NCI-H1694 treated with DMSO at 0.1 percent for 48 hours (cell line): ENCODE data around the gene ERC2.
"Not testable (repeated sequence)": the region's sequence is repeated elsewhere in the genome, so short reads cannot be mapped to it uniquely, and the experiment has no call there.

Experiments
- DNase-seq: peaks from one replicate; lab custom pipeline; 2025; lab: John Stamatoyannopoulos, UW

Gene ERC2

DNA sequence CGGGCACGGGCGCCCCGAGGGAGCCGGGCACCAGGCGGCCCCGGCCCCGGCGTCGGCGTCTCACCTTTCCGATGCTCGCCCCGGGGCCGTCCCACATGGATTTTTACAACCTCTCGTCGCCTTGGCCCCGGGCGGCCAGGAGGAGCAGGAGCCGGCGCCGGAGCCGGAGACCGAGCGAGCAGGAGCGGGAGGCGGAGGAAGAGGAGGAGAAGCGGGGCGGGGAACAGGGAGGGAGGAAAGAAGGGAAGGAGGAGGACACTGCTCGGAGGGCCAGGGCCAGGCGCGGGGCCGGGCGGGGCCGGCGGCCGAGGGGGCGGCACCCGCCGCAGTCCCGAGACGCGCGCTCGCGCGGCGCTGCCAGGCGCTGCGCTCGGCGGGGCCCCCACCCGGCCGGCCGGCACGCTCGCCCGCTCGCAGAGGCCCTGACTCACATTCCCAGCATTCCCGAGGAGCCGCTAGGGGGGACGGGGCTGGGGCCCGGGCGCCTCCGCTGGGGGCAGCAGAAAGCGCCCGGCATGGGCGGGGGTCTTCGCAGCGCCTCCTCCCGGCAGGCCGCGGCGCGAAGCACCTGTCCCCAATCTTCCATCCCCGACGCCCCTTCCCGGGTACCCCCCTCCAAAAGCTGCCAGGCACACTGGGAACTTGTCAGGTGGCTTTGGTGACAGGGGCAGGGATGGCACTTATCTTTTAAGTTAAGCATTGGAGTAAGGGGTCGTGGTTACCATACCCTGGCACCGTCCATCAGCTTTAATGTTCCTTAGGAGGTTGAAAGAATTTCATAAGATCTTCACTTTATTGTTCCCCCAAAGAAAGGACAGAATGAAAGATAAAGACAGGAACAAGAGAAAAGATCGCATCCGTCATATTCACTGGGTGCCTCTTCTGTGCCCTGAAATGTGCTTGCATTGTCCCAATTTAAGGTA lies at the start of gene ERC2:
ERC2 (minus strand) TSS at position 284 of the 923 bp plus-strand sequence.
- DNase-seq = peak; percentile 18

DNA sequence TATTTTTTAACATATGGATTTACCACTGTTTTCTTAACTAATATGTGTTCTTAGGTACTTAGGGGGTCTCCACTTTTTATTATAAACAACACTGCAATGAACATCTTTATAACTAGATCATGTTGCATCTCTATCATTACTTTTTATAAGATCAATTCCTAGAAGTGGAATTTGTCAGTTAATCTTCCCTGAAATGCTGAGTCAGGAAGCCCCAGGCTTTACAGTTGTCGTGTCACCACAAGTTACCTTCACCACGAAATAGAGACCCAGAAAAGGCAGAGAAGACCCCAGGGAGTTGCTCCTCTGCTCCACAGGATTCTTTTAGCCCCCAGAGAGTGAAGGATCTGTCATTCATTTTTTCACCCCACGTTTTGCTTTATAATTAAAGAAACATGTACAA lies 34.5 kb upstream of the ERC2 start:
- no peak for DNase-seq

DNA sequence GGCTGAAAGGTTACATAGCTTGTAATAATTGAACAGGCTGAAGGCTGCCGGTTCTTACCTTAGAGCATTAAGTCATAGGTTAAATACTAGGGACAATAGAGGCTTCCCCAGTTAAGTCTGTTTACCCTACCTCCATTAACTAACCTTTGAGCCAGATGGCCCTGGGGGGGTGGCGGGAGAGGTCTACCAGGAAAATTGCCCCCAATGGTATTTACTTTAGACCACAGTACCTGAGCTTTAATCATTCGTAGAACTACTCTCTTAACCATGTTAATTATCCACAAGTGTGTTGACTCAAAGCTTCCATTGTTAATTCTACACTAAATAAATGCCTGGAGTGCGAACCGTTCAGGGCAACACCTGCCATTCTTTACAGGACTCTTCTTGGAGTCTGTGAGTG lies 28.1 kb upstream of the ERC2 start:
- DNase-seq = not testable (repeated sequence)

DNA sequence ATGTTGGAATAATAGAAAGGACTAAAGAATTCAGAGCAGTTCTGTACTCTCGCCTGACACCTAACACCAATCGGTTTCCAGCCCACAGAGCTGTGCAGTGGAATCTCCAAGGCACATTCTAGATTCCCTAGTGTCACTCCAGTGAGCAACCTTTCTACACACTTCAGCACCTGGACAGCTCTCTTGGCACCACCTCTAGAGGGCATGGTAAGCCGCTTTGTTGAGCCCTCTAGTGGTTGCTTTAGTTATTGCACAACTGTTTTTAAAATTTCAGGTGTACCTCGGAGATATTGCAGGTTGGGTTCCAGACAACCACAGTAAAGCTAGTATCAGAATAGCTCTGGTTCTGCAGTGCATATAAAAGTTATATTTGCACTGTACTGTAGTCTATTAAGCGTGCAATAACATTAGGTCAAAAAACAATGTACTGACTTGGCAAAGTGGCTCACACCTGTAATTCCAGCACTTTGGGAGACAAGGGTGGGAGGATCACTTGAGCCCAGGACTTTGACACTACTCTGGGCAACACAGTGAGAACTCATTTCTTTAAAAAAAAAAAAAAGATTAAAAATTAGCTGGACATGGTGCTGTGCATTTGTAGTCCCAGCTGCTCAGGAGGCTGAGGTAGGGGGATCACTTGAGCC lies 26.5 kb upstream of the ERC2 start:
- peak; percentile 21 for DNase-seq

DNA sequence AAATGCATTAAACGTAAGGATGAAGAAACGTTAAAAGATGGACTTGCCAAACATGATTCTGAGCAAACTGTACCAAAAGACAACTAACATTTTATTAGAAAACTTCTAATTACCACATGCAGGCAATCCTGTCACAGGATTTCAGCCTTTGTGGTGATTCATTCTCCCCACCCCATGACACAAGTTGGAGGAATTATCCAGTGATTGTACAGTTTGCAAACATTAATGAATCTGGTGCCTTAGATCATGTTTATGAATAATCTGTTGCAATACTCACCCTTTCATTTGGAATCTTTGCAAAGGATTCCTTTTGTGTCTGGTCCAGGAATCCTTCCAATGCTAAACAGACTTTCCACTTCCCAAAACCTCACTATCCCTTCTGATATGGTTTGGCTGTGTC lies 23.3 kb upstream of the ERC2 start:
- DNase-seq = no peak

DNA sequence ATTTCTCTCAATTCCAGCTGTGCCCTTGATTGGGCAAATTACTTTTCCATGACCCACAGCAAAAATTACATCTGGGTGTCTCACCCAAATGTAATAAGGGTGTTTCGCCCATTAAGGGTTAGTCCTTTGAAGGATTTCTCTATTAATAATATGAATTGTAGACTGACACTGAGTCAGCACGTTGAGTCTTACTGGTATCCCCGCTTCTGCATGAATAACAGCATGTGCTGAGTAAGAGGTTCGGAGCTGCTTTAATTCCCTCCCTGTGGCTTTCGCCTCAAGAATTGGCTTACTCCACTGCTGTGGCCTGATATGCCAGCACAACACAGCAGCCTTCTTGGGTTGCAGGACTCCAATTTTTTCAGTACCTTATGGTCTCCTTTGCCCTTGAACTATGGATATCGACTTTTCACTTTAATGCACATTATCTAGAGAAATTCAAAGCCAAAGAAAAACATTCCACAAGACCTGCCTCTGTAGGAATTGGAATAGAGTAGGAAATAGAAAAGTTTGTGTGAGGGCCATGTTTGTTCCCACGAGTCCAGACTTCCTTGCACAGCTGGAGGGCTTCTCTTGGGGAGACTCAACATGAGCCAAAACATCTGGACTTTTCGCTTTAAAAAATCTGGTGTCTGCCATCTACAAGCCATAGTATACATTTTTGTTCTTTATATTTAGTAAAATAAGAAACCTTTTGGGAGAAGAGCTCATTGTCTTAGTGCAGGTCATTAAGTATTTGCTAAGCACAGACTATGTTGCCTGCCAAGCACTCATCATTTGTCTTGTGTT lies 20.7 kb upstream of the ERC2 start:
- DNase-seq = no peak

DNA sequence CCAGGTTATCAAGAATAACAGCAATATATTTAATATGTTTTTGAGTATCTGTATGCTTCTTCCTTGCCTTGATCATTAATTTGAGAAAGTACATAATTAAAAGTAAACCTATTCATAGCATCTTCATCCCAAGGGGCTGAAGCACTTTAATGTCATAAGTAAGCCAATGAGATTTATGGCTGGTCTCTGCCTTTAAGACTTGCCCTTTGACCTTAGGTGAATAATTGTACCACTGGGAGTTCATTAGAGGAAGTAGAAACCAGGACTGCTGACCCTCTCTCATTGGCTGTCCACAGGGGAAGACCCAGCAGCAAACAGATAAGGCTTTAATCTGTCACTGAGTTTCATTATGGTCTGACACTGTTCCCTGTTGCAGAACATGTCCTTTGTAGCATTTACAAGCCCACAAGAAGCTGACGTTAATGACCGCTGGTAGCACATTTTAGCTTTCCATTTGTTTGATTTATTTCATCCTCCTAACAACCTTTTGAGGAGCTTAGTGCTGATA lies 16.3 kb upstream of the ERC2 start:
- DNase-seq = no peak

DNA sequence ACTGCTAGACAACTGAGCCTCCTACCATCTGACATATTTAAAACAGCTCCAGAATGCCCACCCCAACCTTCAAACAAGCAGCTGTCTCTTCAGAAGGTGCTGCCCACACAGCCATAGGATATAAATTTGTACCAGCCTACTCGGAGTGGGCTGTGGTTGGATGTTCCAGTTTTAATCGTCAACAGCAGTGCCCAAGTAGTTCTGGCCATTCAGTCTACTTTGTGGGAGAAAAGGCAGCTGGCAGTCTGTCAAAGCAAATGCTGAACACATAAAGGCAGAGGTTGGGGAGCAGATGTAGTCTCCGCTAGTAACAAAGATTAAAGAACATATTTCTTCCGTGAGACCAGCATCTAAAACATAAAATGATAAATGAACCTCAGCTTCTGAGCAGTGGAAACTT lies 15.9 kb upstream of the ERC2 start:
- no peak for DNase-seq

DNA sequence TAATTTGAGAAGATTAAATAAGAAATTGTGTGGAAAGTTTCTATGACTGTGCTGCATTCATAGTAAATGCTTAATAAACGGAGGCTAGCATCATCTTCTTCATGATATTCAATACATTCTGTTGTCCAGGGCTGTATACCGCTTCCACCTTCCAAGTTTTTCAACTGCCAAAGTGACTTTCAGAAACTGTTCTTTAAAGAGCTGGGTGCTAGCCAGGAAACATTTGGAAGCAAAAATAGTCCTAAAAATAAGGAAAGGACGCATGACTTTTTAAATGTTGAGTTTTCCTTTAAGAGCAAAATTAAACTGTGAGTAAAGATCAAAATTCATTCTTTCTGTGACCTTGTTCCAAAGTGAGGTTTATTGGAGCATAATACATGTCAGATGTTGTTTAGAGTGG lies 9.4 kb upstream of the ERC2 start:
- DNase-seq = no peak

DNA sequence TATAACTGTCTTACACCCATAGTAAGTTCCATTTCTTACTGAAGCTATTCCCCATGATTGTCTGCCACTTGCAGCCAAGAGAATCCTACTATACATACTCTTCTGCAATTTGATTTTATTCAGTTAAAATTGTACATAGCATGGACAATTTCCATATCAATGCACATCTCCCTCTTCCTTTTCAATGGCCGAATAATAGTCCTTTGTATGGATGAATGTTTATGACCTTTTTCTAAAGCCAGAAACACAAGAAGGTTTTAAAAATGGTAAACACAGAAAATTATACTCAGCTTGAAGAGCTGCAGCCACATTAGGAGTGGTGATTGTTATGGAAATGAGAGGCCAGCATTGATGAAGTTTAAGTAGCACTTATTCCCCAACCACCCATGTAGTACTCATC lies 8.5 kb upstream of the ERC2 start:
- DNase-seq = no peak

DNA sequence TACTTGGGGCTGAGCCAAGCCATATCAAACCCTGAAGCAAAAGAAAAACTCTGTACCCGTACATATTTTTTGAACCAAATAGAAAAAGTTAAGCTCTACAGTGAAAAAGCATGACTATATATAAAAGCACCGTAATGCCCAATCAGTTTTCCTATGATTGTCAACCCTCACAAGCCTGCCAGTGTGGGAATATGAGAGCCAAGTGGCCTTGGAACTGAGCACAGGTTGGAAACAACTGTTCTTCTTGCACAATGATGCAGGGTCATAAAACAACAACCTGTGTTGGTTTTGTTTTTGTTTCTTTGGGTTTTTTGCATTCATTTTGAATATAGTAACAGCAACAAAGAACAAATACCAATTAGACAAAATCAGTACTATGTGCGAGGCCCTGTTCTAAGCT lies 3.5 kb upstream of the ERC2 start:
- no peak for DNase-seq

DNA sequence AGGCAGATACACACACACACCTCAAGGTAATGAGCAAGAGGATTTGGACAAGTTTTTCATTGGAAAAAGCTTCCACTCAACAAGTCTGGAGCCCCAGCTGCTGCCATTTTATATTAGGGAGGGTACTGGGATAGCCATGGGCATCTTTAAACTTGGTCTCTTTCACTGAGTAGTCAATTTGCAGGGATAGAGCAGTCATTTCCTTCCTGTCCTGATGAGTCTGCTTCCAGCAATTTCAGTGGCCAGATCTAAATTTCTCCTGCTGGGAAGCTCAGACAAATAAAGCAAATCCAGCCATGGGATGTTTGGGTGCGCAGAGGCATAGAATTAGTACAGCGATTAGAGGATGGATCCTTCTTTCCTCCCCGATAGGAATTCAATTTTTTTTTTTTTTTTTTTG lies 874 bp upstream of the ERC2 start:
- no peak for DNase-seq

DNA sequence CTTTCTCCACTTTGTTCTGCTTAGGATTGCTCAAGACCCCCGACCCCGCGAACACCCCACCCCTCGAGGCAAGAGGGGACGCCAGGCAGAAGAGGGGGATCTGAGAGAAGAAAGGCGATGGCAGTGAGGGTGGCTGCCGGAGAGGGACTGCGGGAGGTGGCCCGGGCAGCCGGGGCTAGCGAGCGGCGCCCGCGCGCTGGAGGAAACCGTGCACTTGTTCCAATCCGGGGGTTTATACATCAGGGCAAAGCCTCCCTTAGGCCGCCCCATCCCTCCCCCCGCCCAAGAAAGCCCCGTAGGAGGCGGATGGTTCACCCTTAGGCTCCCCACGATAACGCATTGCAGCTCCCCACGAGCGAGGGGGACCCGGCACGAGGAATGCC lies 475 bp downstream of the ERC2 start:
- DNase-seq = no peak

DNA sequence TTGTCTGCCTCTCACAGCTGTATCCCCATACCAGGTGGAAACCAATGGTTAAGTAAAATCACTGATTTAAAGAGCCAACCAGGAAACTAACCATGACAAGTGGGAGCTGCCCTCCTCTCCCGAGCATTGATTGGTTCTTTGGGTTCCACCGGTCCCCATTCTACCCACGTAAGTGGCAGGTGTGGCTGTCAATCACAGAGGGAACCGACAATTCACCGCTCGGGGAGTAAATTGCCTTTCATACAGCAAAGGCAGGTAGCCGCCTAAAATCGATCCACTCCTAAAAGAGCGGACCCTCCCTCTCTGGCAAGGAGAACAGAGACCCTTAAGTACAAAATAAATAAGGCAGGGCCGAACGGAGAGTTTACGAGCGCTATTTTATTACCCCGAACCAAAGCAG lies 1.2 kb downstream of the ERC2 start:
- peak; percentile 45 for DNase-seq

DNA sequence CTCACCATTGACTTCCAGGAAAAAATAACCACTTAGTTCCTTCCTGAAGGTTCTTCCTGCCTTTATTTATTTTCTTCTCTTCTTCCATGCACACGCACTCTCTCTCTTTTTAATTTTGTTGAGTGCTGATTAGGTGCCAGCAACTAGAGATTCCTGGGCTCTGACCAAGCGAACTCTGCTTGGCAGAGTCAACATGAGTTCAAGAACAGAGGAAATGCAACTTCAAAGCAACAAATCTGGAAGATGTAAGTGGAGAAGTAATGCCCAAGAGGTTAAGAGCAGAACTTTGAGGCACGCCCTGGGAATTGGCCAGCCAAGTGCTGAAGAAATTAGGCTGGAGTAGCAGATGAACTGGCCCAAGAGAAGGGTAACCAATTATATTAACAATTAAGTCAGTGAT lies 8.5 kb downstream of the ERC2 start:
- DNase-seq = no peak

DNA sequence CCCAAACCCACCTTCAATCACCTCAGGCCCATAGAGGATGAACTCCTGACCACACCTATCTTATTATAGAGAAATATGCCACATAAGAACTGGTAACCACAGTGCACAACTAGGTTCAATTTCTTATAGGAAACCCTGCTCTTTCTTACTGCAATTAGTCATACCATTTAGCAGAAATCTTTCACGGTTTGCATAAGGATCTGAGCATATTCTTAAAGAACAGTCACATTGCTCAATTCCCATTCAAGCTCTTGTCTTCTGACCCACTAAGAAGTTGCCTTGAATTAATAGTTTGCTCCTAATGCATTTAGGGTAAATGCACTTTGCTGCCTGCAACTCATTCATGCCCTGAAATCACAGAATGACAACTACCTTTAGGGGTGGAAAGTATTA lies 9.2 kb downstream of the ERC2 start:
- DNase-seq = no peak

DNA sequence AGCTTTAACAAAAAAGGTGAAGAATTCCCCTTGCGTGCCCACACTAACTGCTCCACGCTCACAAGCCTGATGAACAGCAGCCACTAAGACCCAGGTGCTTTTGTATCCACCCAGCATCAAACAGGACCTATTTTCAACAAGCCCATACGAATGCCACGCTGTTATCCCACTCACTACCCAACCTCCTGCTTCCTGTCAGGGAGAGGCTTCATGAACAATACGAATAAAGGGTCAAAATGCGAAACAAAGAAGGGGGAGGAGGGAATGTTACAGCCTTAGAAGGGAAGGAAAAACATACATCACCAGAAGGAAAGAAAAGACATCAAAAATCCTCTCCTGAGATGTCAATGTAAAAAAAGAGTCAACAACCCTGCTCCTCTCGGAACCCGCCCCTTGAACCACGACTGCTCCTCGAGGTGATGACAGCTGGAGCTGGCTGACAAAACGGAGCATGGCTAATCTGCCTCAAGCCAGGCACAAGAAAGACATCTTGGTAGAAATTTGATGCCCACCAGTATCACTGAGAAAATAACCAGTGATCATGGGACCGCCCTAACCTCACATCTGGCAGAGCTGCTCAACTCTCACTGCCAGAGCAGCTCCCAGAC lies 9.7 kb downstream of the ERC2 start:
- DNase-seq = no peak

DNA sequence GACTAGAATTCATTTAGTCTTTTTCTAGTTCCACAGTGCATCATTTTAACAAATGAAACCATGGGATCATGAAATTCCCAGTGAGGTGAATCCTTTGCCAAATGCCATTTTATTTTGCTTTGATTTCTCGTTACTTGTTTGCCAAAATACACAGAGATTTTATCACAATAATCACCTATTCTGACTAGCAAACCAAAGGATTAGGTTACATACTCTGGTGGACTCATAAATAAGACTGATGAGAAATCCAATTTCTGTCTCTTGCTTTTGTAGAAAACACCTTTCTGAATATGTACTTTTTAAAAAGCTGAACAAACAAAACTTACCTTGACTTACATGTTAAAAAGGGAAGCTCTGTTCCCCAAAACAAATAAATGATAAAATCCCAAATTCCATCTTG lies 12.2 kb downstream of the ERC2 start:
- DNase-seq = no peak

DNA sequence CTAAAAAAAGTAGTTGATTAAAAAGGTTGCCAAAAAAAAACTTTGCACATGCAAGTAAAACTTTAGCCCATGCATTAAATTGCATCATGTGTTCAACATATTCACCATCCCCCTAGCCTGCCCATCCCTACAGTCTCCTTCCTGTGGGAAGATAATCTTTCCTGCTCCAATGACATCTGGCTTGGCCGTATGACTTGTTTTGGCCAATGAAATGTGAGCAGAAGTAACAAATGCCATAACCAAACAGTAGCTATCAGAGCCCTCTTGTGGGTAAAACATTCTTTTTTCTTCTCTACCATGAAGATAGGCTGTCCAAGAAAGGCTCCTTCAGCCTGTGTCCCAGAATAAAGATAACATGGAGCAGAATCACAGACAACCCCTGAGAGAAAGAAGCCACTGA lies 15.3 kb downstream of the ERC2 start:
- no peak for DNase-seq

DNA sequence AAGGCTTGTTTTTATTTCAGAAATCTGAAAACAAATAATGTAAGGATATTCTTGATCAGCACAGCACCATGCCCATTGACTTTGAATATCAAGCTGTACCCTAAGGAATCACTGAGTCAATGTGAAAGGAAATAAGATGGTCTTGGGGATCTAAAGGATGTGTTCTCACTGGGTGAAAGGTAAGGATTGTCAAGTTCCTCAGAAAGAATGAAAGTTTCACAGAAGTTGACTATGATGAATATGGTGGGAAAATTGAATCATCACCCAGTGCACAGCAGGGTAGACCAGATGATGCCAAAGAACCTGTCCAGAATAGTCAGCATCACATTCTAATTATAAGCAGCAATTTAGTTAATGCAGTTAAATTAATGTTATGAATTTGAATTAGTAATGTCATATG lies 16.2 kb downstream of the ERC2 start:
- DNase-seq = no peak

DNA sequence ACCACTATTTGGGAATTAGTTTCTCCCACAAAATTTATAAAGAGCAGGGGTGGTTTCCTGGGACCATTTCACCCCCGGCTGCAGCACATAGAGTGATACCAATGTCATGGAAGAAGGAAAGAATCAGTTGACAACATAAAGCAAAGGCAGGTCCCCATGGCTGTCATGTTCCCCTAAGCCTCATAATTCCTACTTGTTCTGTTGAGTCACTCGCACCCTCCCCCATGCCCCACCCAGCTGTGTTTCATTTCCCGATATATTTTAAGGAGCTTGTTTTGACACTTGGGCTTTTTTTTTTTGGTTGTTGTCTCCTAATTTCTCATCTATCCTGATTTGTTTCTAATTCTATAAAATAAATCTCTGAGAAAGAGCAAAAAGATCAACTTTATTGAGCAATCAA lies 24.9 kb downstream of the ERC2 start:
- DNase-seq = no peak

DNA sequence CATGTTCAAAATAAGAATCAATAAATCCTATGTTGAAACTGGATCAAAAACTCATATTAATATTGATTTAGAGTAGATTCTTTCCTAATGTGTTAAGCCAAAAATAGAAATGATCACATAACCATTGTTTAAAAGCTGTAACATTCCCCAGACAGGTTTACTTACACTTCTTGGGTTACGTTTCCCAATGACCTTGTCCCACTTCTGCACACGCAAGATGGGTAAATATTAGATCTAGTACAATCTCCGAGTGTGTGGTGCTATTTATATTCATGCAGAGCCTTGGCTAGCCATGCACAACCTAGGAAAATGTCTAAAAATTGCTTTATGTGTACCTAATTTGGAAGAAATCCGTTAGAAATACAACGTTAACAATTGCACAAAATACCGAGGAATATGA lies 39.6 kb downstream of the ERC2 start:
- no peak for DNase-seq
